Astrocyte of the hippocampus (primary cell): ENCODE measurements around the gene MTX2.
"Not testable (repeated sequence)": the region's sequence is repeated elsewhere in the genome, so short reads cannot be mapped to it uniquely, and the experiment has no call there.

Experiments used
- DNase-seq: peaks from one replicate; pipeline ENCODE4 v3.0.0; 2011; ENCODE audit warnings: low read depth, low spot score

MTX2 gene

DNA sequence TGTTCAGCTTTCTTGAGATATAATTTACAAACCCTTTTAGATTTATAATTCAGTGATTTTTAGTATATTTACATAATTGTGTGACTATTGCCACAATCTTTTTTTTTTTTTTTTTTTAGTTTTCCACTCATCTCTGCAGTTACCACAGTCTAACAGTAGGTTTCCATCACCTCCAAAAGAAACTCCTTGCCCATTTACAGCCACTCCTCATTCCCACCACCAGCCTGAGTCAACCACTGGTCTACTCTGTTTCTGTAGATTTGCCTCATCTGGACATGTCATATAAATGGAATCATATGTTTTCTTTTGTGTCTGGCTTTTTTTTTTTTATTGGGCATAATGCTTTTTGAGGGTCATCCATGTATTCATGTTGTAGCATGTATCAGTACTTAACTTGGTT lies 16.1 kb downstream of the MTX2 start:
- no peak for DNase-seq

DNA sequence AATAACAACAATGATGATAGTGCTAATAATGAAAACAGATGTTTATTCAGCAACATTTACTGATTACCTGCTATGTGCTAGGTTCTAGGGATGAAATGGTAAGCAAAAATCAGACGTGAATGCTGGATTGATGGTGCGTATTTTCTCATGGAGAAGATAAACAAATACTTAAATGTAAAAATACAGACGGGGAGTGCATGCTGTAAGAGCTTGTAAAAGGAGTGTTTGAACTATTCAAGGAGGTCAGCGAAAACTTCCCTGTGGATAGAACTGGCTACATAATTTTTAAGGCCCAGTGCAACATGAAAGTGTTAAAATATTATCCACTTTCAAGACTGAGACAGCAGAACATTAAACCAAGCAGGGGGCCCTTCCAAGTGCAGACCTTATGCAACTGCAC lies 22.1 kb downstream of the MTX2 start:
- no peak for DNase-seq

DNA sequence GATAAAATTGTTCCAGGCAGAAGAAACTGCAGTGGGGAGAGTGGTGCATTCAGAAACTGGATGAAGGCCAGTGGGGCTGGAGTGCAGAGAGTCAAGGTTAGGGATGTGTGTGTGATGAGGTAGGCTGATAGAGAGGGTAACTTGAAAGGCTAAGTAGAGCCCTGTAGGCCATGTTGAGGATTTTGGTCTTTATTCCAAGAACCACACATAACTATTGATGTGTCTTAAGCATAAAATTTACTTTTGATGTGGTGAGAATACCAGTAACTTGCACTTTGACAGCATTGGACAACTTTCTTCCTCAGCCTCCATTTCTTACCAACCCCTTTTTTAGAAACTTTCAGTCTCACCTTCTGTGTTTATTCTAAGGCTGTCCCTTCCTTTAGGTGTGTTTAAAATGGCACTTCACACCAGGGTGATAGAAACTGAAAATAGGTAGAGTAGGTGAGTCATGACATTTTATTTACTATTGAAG lies 22.6 kb downstream of the MTX2 start:
- DNase-seq = no peak

DNA sequence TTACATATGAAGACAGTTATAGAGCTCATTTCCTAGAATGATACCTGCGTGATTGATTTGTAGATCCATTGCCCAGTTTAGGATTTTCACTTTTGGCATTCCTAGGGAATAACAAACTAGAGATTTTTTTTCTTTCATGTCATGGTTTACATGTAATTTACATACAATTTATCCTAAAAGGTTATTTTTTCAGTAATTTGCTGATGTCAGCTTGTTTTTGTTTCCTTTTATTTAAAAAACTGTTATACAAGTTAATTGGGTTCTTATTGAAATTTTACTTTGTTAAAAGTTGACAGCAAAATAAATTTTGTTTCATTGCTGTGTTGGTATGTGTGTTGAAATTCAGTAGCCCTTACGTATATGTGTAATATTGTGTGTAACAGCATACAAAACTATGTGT lies 23.4 kb downstream of the MTX2 start:
- DNase-seq = no peak

DNA sequence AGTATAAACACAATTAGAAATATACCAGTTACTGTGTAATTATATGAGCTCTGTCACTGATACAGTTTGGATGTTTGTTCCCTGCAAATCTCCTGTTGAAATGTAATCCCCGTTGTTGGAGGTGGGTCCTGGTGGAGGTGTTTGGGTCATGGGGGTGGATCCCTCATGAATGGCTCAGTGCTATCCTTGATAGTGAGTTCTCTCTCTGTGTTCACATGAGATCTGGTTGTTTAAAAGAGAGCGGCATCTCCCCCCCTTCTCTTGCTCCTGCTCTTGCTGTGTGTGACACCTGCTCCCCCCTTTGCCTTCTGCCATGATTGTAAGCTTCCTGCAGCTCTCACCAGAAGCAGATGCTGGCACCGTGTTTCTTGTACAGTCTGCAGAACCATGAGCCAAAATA lies 24.1 kb downstream of the MTX2 start:
- no peak for DNase-seq

DNA sequence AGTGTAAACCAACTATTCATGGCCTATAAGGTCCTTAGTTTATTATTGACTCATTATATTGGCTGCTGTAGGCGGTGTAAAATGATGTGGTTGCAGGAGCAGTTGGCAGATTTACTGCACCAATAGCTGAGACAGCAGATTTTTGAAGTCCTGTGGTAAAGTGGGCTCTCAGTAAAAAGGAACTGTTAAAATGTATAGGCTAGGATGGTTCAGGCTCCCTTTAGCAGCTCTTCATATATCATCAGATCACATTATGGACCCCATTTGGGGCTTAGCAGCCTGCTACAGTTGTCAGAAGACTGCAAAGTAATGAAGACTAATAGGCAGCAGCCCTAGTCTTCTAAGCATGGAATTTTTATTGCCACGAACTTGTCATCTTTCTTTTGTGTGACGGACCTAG lies 27.8 kb downstream of the MTX2 start:
- no peak for DNase-seq

DNA sequence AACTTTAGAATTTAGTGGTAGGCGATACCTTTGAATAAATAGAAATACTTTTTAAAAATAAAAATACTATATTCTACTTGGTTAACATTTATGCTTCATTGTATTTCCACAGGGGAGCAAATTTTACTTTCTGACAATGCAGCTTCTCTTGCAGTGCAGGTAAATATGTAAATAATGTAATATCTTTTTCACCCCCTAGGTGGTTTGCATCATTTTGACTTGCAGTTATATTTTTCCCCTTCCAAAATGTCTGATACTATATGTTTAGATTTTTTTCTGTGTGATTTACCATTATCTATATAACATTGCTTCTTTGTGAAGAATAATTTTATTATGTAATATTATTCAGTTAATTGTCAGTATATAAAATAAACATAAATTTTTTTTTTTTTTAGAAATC lies 28.5 kb downstream of the MTX2 start:
- no peak for DNase-seq

DNA sequence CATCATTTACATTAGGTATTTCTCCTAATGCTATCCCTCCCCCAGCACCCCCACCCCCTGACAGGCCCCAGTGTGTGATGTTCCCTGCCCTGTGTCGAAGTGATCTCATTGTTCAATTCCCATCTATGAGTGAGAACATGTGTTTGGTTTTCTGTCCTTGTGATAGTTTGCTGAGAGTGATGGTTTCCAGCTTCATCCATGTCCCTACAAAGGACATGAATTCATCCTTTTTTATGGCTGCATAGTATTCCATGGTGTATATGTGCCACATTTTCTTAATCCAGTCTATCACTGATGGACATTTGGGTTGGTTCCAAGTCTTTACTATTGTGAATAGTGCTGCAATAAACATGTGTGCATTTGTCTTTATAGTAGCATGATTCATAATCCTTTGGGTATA lies 36.8 kb downstream of the MTX2 start:
- DNase-seq = not testable (repeated sequence)

DNA sequence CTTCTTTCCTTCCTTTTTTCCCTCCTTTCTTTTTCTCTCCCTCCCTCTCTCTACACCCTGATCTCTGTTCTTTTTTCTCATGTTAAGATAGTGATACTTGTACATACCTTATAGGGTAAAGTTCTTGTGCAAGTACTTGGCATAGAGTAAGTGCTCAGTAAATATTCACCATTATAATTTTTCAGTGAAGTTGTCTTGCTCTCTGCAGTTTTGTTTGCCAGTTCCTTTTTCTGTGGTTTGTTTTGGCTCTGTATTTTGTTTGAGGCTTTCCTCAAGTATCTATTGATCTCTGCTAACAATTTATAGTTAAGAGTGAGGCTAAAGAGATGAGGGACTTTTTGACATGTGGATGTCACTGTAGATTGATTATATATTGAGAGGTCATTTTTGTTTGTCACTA lies 48.0 kb downstream of the MTX2 start:
- DNase-seq = no peak

DNA sequence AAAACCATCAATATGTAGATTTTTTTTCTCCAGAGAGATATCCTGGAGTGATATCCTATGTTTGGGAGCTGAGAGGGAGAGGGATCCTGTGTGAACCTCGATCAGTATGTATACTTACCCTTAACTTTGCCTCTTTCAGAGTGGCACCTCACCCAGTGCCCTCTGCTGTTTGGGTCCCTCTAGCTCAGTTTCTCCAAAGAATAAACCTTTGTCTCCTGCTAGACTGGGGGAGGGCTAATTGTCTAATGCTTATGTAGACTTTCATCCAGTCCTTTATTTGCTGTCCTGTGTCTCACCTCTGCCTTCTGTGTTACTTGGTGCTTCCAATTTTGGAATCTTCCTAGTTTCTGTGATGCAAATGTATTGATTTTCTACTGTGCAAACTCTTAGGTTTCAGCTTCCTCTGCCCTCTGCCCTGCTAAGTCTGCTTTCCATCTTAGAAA lies 48.4 kb downstream of the MTX2 start:
- no peak for DNase-seq

DNA sequence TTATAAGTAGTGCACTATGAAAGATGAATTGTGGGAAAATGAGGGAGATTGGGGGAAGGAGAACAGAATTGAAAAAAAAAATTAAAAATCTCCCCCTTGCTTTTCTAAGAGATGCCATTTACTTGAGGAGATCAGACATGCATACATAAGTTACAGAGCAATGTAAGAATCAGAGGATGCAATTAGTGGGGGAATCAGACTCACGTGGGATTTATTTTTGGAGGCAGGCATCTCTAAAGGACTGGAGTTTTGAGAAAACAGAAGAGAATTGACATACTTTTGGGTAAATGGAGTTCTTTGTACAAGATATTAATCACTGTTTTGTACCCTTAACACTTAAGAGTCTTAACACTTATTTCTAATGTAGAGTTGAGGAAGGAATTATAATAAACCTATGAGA lies 52.7 kb downstream of the MTX2 start:
- no peak for DNase-seq

DNA sequence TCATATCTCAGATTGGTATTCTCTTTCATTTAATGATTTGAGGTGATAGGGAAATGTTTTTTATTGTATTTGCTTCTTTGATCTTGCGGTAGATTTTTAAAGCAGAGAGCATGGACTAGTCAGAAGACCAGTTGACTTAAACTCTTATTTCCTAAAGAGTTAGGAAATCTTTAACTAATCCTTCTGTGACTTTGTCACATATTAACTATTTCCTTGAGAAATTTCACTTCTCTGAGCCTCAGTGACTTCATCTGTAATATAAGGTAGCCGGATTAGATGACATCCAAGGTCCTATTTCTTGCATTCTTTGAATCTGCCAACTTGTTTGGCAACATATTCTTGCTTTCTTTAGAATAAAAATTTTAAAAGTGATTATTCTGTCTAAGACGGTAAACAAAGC lies 55.6 kb downstream of the MTX2 start:
- no peak for DNase-seq

DNA sequence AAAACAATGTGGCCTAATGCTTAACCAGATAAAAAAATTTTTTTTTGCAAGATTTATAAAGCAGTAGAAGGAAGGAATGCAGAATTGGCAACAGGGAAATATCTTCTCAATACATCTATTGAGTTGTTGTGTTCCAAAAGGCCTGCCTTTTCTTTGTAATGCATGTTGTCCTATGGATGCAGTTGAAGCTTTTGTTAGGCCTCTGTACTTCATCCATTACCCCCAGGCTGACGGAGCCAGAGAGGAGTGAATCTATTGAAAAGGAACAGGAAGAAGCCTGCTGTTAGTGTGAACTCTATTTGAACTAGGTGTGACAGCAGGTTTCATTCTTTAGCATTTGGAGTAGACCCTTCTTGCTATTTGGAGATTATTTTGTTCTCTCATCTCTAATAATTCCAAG lies 56.5 kb downstream of the MTX2 start:
- DNase-seq = no peak

DNA sequence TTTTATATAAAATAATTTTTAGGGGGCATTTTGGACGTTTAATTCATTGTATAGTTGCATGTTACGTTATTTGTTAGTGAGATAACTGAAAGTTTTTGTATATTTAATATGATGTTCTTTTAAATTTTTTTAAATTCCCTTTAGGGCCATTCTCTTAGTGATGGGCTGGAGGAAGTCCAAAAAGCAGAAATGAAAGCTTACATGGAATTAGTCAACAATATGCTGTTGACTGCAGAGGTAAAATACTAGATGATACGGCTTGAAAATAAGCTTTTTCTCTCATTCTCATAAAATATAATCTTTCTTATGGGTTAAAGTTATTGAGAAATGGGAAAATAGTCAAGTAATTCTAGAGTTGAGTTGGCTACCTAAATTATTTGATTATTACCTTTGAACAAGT lies 58.9 kb downstream of the MTX2 start:
- no peak for DNase-seq

DNA sequence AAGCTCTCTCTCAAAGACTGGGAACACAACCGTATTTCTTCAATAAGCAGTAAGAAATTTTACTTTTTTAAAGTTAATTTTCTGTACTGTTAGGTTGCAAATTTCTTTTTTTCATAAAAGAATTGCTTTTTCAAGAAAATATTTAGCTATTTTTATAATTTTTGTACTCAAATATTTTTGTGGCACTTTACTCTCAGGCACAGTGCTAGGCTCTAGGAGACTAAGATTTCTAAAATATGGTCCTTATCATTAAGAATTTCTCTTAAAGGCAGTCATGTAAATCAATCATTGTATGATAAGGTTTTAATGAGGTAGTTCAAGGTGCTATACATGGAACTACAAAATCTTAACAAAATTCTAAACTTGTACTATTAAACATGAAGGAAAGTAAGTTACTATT lies 61.4 kb downstream of the MTX2 start:
- DNase-seq = no peak

DNA sequence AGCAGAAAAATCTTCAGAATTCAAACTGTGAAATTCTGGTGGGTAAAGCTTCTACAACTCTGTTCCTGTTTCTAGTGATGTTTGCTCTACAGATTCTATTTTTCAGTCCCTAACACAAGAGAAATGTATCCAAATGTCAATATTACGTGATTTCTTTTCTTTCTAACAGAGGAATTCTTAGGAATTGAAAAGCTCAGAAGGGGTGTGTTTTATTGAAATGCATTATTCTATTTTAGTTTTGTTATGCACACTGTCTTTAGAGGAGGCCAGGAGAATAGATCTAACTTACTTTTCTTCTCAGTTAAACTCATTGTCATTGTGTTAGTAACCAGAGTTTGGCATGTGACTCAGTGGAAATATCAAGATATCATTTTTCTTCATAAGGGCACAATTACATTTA lies 62.4 kb downstream of the MTX2 start:
- DNase-seq = no peak

DNA sequence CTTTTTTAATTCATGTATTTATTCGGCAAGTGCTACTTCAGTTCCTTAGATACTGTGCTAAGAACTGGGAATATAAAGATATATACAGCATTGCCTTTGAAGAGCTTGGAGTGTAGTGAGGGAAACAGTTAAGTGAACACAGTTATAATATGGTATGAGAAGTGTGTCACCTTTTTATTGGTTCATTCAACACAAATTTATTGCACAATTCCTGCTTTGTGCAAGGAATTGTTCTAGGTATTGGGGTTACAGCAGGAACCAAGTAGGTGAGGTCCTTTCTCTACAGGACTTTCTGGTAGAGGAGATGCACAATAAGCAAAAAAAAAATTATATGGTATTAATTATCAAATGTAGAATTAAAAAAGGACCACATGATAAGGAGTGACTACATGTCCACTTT lies 65.5 kb downstream of the MTX2 start:
- no peak for DNase-seq

DNA sequence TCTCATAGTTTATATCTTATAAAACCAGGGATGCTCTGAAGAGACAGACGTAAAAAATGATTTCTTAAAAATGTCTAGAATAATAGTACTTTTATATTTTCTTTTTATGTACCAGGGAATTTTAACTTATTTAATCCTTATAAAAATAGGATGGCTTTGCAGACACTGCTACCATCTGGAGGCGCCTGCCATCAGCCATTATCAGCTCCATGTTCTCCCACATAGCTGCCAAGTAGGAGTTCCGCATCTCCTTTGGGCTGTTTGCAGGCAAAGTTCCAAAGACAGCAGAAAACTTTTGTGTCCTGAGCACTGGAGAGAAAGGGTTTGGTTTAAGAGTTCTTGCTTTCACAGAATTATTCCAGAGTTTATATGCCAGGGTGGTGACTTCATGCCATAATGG lies 69.2 kb downstream of the MTX2 start:
- DNase-seq = no peak

DNA sequence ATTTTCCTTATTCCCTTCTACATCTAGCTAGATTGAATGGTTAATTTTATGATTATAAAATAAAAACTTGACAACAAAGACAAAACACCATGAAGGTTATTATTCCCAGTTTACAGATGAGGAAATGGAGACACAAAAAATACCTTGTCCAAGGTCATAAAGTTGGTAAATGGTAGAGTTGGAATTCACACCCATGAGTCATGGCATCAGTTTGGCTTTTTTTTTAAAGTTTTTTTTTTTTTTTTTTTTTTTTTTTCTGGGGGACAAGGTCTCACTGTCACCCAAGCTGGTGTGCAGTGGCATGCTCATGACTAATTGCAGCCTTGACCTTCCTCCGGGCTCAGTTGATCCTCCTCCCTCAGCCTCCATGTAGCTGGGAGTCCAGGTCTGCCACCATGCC lies 70.0 kb downstream of the MTX2 start:
- DNase-seq = no peak

DNA sequence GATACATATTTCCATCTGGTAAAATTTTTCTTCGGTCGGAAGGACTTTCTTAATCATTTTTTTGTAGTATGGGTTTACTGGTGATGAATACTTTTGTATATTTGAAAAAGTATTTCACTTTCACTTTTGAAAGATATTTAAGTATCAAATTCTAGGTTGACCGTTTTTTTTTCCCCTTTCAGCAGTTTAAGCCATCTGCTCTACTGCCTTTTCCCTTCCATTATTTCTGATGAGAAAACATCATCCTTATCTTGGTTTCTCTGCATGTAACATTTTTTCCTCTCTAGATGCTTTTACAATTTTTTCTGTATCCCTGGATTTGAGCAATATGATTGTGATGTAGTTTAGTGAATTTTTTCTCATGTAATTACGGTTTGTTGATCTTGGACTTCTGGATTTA lies 87.0 kb downstream of the MTX2 start:
- no peak for DNase-seq

DNA sequence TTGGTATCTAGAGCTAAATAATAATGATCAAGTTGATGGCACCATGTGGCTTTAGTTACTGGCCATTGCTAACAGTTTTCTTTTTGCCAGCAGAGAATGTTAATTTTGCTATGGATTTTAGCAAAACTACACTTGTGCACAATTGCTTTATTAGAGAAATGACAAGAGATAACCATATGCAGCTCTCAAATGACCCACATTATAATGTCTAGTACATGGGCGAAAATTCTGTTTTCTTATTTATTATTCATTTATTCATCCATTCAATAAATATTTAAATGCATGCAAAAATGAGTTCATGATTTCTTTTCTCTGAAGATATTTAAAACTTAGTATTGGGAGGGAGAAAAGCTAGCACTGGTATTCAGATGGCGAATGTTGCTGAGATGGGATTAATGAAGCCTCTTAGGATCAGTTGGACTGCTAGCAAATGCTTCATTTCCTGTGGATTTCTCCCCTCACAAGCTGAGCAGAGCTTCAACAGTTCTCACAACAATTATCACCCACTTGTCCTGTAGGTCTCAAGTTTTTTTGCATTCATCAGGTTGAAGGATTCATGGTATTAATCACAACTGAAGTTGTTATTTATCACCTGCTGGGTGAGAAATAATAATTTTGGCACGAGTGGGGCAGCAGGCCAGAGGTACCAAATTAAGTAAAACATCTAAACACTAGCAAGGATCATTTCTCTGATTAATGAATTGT lies 95.2 kb downstream of the MTX2 start:
- DNase-seq = no peak

DNA sequence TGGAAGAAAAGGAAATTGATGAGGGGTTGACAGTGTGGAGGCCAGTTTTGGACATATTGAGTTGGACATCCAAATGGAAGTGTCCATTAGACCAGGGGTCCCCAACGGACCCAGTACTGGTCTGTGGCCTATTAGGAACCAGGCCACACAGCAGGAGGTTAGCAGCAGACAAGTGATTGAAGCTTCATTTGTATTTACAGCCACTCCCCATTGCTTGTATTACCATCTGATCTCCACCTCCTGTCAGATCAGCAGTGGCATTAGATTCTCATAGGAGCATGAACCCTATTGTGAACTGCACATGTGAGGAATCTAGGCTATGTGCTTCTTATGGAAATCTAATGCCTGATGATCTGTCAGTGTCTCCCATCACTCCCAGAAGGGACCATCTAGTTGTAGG lies 99.1 kb downstream of the MTX2 start:
- no peak for DNase-seq

DNA sequence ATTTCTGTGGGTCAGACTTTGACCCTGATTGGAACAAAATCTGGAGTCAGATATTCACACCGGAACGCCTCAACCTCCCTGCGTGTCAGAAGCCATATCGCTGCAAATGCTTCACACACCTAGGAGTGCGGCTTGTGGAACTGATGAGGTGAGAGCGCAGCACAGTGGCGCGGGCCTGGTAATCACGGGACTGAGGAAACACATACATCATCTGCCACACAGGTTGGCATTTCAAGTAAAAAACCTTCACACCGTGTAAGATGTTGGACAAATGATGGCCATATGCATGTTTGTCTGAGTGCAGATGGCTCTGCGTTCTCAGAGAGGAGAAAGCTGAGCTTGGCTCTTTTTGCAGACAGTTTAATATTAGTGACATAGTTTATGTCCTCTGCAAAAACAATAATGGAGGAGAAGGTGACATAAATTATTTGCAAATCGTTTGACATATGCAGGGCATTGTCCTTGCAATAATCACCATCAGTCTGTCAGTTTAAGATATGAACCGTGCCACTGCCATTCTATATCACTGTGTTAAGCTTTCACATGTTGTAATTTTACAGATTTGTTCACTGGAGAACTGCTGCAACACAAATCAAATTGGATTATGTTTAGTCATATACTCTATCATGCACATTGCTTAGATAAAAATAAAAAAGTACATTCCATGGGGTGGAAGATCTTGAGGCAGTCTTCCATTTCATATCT lies 101.4 kb downstream of the MTX2 start:
- no peak for DNase-seq

DNA sequence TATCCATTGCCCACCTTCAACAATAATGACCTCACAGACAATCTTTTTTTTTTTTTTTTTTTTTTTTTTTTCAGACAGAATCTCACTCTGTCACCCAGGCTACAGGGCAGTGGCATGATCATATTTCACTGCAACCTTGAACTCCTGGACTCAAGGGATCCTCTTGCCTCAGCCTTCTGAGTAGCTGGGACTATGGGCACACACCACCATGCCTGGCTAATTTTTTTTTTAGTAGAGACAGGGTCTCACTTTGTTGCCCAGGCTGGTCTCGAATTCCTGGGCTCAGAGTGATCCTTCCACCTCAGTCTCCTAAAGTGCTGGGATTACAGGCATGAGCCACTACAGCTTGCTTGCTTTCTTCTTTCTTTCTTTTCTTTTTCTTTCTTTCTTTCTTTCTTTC lies 103.9 kb downstream of the MTX2 start:
- DNase-seq = not testable (repeated sequence)
